ENCODE results near the gene FDX2. TPM values are rescaled to one million over a fixed set of nuclear protein-coding genes. Genes with fewer than 3 reads are reported as not detected.

FDX2 gene
- total and polyA plus RNA-seq, 2 experiments from 2014 or later: 28.7 to 35.0 TPM

GRCh38 chr19:10329555-10329954 is 13.7 kb upstream of the FDX2 start:
- peaks cover 12% of the 10 kb centered on the region for H3K27me3 Mint-ChIP-seq (ENCODE audit: insufficient read depth, low read depth, poor library complexity)
- Histone ChIP-seq H3K27ac (ENCODE audit: low read depth) (no peak overlapping the region), H3K4me1 (ENCODE audit: insufficient read depth) (peaks cover 13% of the 10 kb centered on the region; the same call in 1 of the 2 replicates), H3K27me3 (ENCODE audit: insufficient read depth) (no peaks in the 10 kb centered on the region), H3K4me2 (no peak overlapping the region), H3K36me3 (ENCODE audit: insufficient read depth) (peaks cover 19% of the 10 kb centered on the region; the same call in 1 of the 2 replicates), H4K20me1 (replicated peaks; ENCODE audit: insufficient read depth) (peaks cover 23% of the 10 kb centered on the region), H3K4me3 (no peak overlapping the region), H3F3A (replicated peaks; ENCODE audit: low read depth) (no peaks in the 10 kb centered on the region; the same call in 1 of the 2 replicates), H2AFZ (no peak overlapping the region), H3K79me2 (replicated peaks; ENCODE audit: insufficient read depth) (peaks cover 33% of the 10 kb centered on the region), H3K9me2 (ENCODE audit: insufficient read depth) (no peaks in the 10 kb centered on the region)
- H3K27ac Mint-ChIP-seq: no peak overlapping the region
- peaks cover 54% of the 10 kb centered on the region for H3K36me3 Mint-ChIP-seq (ENCODE audit: low read depth)
- ATAC-seq (no peak), DNase-seq (ENCODE audit: low spot score) (no peak)
- no peak for TF ChIP-seq REST (IDR thresholded peaks at IDR 0.05; ENCODE audit: unreplicated experiment)
- no peak for TF ChIP-seq STAT1 (IDR thresholded peaks at IDR 0.05; ENCODE audit: unreplicated experiment)
- no peak for TF ChIP-seq CREB1 (CRISPR knock-in tag; IDR thresholded peaks at IDR 0.05; ENCODE audit: low read depth)
- no peak for TF ChIP-seq NANOG (IDR thresholded peaks at IDR 0.05; ENCODE audit: borderline replicate concordance)
- no peak for TF ChIP-seq EZH2 (IDR thresholded peaks at IDR 0.05; ENCODE audit: low read depth, unreplicated experiment)
- no peak for TF ChIP-seq JUNB (IDR thresholded peaks at IDR 0.05; ENCODE audit: unreplicated experiment)
- TF ChIP-seq ZNF331 (CRISPR knock-in tag; IDR thresholded peaks at IDR 0.05; ENCODE audit: low read depth): no peak
- no peak for TF ChIP-seq EZH2phosphoT487 (IDR thresholded peaks at IDR 0.05; ENCODE audit: unreplicated experiment)
- TF ChIP-seq ZNF462 (CRISPR knock-in tag; IDR thresholded peaks at IDR 0.05): no peak
- H3K9me3 Mint-ChIP-seq: no peaks in the 10 kb centered on the region
- no peak overlapping the region for H3K4me3 Mint-ChIP-seq
- H3K4me1 Mint-ChIP-seq: peaks cover 10% of the 10 kb centered on the region
